AG10803 (cell line): Measurements from ENCODE around the gene NT5DC3.

Experiments used
- DNase-seq: peaks from one replicate; pipeline ENCODE4 v3.0.0; 2010; ENCODE audit warnings: low read depth
- H3K4me3 ChIP-seq: 2 replicates; pipeline ENCODE4 v1.5.1; 2011; ENCODE audit warnings: mild to moderate bottlenecking, low read length, control low read depth
- CTCF ChIP-seq: conservative IDR thresholded peaks from 2 replicates; pipeline ENCODE4 v1.5.1; 2011; ENCODE audit warnings: mild to moderate bottlenecking, low read length, control low read depth, inconsistent platforms

NT5DC3 gene

GRCh38 chr12:103840876-103841689 is at the start of gene NT5DC3:
Gene NT5DC3, minus strand, starts transcription at chr12:103841234. Its CDS starts 78 bp downstream, at chr12:103841156.
- peak; percentile 76 for DNase-seq
- H3K4me3 ChIP-seq: peak within 1 kb of the TSS; percentile 75
- no peak for TF ChIP-seq CTCF

GRCh38 chr12:103887738-103888137 is 46.7 kb upstream of the NT5DC3 start:
- no peak; the same call in 1 of the 2 replicates for TF ChIP-seq CTCF
- no peak for DNase-seq
- no peak overlapping the region for H3K4me3 ChIP-seq

- no peak for DNase-seq
- H3K4me3 ChIP-seq: no peak overlapping the region
- TF ChIP-seq CTCF: no peak
These were observed 45.3 kb upstream of the NT5DC3 start for GRCh38 chr12:103886195-103886797.

GRCh38 chr12:103884316-103884715 is 43.3 kb upstream of the NT5DC3 start:
- DNase-seq: peak; percentile 76
- TF ChIP-seq CTCF: peak; percentile 74
- H3K4me3 ChIP-seq: no peak overlapping the region

- no peak for DNase-seq
- TF ChIP-seq CTCF: no peak
- no peak overlapping the region for H3K4me3 ChIP-seq
These were observed 42.9 kb upstream of the NT5DC3 start for GRCh38 chr12:103883908-103884307.

GRCh38 chr12:103882861-103883596 is 42.0 kb upstream of the NT5DC3 start:
- no peak overlapping the region for H3K4me3 ChIP-seq
- no peak for TF ChIP-seq CTCF
- no peak for DNase-seq

GRCh38 chr12:103881261-103881660 is 40.2 kb upstream of the NT5DC3 start:
- no peak overlapping the region for H3K4me3 ChIP-seq
- no peak for TF ChIP-seq CTCF
- no peak for DNase-seq
